HG03097 (cell line): ENCODE measurements around the gene PCK1.

ENCODE experiments used
- ATAC-seq: cut with Tn5 transposase; IDR thresholded peaks from one replicate; pipeline ENCODE4 v1.9.1; 2021; ENCODE audit not compliant: unreplicated experiment, low FRiP score

PCK1 gene

DNA sequence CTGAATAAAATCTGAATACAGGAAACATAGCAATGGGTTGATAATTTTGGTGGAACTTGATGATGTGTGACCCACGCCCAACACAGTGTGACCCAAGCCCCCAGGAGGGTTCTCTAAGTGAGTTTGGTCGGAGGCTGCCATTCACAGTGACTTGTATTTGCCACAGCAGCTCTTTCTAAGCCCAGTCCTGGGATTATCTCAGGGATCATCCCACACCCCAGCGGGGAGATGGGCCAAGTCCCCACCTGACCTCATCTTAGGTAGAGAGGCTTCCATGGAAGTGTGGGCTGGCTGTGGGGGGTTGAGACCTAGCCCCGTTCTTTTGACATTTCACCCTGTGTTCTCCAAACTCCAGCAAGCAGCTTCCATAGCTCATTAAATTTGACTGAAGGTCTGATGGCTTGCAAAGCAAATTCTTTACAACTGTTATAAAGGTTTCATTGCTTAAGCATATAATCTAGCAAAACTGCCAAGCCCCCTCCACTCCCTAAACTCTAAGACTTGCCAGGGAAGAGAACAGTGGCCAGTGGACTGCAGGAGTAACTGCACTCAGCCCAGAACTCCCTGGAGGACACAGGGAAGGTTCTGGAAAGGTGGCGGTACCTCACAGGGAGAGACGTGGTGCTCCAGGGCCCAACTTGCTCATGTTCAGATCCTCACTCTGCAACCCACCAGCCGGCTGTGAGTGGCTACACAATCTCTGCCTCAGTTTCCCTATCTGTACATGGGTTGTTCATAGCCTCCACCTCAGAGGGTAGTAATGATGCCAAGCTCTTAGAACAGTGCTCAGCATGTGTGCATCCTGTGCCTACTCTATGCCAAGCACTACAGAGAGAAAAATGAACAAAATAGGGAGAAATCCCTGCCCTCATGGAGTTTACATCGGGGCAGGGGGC is 1.0 kb upstream of the PCK1 start:
- no peak for ATAC-seq

GRCh38 chr20:57561356-57562279 is 708 bp downstream of the PCK1 start:
- no peak for ATAC-seq

- ATAC-seq = no peak
These were observed 1.9 kb downstream of the PCK1 start for GRCh38 chr20:57562541-57563465.

DNA sequence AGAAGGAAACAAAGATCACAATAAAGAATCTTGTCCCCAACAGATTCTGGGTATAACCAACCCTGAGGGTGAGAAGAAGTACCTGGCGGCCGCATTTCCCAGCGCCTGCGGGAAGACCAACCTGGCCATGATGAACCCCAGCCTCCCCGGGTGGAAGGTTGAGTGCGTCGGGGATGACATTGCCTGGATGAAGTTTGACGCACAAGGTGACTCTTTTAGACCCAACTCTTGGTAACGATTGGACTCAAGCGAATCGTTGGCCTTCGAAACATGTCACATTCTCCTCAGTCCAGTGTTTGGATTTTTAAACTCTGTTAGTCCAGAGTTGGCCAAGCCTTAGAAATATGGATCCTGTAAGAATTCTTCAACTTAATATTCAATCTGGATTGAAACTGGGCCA is 2.6 kb downstream of the PCK1 start:
- no peak for ATAC-seq

DNA sequence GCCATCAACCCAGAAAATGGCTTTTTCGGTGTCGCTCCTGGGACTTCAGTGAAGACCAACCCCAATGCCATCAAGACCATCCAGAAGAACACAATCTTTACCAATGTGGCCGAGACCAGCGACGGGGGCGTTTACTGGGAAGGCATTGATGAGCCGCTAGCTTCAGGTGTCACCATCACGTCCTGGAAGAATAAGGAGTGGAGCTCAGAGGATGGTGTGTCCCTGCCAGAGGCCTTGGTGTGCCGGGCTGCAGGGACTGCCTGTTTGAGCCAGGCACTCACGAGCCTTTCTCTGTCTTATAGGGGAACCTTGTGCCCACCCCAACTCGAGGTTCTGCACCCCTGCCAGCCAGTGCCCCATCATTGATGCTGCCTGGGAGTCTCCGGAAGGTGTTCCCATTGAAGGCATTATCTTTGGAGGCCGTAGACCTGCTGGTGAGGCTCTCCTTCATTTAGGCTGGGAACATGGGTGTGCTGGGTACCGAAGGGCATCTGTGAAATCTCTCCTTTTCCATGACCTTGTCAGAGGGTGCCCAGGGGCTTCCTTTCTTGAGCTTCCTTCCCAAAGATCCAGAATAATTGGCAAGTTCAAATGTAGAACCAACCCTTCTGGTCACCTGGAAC is 3.4 kb downstream of the PCK1 start:
- no peak for ATAC-seq

- ATAC-seq = no peak
These were observed 4.2 kb downstream of the PCK1 start for GRCh38 chr20:57564951-57565642.

DNA sequence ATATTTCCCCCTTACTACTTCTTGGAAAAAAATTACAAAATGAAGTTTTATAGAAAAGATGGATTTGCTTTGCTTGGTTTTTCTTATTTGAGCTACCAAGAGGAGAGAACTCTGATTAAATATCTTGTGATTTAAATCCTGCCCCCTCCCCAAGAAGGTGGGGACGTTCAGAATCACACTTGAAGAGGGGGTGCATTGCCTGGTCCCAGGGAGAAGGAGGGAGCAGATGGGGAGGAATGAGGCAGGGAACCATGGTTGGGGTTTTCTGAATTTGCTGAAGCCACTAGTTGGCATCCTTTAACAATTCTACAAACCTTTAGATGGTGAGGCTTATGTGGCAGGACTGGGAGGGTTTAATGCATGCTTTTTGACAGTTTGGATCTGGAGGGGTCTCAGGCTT is 5.5 kb downstream of the PCK1 start:
- ATAC-seq = no peak

DNA sequence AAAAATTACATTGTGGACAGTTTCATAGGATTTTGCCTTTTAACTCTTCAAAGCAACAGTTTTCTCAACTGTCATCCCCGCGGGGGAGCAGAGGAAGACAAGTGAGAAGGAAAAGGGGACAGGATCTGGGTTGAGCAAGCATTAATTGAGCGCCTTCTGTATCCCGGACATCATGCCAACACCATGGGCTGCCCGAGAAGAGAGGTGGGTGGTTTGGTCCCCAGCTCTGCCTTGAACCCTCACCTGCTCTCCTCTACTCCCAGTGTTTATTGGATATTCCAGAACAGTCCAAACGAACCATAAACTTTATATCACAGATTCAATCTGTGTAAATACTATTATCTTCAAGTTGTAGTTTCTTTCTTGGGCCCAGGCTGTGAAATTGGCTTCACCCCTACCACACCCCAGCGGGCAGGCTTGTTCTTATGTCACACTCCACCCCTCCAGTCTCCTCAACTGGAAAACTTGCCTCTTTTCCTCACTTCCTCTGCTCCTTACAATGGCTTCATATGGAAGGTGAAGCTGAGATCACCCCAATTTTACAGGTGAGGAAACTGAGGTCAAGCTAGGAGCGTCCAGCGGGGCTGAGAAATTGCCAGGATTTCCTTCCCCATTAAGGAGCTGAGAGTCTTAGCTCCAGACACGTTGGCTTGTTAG is 6.0 kb downstream of the PCK1 start:
- no peak for ATAC-seq

GRCh38 chr20:57567471-57568079 is 6.7 kb downstream of the PCK1 start:
- ATAC-seq = no peak

GRCh38 chr20:57568088-57568896 is 7.4 kb downstream of the PCK1 start:
- no peak for ATAC-seq

DNA sequence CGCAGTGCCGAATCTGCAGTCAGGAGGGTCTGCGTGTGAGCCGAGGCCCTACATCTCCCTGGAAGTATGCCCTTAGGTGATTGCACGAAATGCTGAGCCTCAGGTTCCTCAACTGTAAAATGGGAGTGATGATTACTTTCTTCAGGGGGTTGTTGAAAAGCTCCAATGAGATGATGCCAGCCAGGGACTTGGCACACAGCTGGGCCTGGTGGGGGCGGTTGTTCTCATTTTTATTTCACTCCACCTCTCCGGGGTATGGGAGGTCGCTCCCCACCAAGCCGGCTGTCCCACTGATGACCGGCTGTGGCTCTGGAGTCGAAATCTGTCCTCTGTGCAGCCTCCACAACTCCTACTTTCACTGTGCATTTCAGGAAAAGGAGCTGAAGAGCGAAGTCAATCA is 8.1 kb downstream of the PCK1 start:
- ATAC-seq = no peak

DNA sequence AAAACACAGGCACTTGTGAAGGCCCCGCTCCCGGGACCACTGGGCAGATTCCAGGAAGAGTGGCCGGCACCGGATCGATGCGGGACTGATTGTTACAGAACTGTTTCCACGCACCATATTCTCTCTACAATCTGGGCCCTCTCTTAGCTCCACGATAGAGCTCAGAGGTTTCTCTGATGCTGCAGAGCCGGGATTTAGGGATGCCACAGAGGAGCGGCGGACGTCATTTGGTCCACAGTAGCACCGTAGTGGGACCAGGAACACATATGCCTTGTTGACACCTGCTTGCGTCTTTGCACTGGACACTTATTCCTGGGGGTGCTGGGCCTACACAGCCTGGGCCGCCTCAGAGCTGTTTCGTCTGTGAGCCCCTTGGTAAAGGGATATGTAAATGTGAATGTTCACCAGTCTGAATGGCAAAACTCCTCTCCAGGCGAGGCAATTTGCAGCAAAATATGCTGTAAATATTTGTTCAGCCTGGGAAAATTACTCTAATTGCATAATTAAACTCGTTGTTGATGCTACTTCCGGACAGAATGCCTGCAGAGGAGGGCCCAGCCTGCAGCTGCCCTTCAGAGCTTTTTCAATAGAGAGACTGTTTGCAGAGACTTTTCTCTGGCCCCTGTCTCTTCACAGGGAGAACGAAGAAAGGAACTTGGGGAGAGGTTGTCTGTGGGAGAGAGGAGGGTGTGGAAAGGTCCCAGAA is 9.4 kb downstream of the PCK1 start:
- ATAC-seq = no peak

- no peak for ATAC-seq
These were observed 10.0 kb downstream of the PCK1 start for GRCh38 chr20:57570920-57571319.

GRCh38 chr20:57571782-57572416 is 11.0 kb downstream of the PCK1 start:
- no peak for ATAC-seq

GRCh38 chr20:57573242-57573641 is 12.3 kb downstream of the PCK1 start:
- no peak for ATAC-seq

GRCh38 chr20:57573894-57574293 is 13.0 kb downstream of the PCK1 start:
- no peak for ATAC-seq

GRCh38 chr20:57574954-57575353 is 14.0 kb downstream of the PCK1 start:
- ATAC-seq = no peak
